ENCODE data around the gene ADAMTSL1. TPM values are rescaled to one million over a fixed set of nuclear protein-coding genes. Genes with fewer than 3 reads are reported as not detected.

Gene ADAMTSL1
- total and polyA plus RNA-seq, 2 of the 8 experiments (the other 6 are each of a cell fraction or from before 2014, with no cell fraction given): 0.84 to 1.1 TPM

DNA sequence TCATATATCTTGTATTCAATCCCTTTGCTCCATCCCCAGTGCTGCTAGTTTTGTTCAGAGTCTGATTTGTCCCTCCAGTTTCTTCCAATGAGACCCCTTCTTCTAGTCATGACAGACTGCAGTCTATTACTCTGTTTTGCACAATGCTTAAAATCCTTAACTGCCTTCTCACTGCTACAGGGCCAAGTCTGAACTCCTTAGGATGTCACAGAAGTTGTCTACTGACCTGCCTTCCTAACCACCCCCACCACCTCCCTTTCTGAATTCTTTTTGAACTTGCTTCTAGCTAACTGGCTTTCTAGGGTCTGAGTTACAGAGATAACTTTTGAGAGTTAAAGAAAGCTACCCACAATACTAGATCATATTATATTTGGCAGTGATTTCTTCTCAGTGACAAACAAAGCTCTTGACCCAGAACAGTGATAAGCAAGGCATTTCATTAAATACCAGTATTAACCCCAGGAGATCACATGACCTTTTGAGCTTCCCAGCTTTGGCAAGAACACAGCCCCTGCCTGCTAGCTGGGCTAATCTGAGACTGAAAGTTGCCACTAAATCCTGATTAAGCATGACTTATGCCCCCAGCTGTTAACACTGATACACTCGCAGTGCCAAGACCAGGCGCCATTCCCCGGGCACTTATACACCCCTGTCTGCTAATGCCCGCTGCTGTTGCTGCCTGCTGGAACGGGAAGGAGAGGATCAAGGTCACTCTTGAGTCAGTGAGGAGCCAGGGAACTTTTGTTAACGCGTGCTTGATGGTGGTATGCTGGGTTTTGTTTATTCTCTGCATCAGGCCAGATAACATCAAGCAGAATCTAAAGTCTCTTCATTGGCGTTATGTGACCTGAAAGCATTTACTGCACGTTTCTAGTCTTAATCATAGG lies 36.4 kb upstream of the ADAMTSL1 start:
- H3K27me3 ChIP-seq (replicated peaks in 1 of 4; ENCODE audit: control insufficient read depth in 3 of 4, extremely low read depth in 1 of 4, insufficient read depth in 3 of 4, low read length in 3 of 4): peaks cover 0 to 2% (median 0%) of the 10 kb centered on the region in 4 experiments; a peak in 2 of 7 replicates
- no peaks in the 10 kb centered on the region for H3K79me1 ChIP-seq (ENCODE audit: low read depth, low read length)
- ChIA-PET POLR2A (ENCODE audit: partially characterized antibody) (interaction anchor here (0.7 to 1.4 kb wide), 2 partner anchors 14 to 64 kb away, joined by 3 read pairs; no protein-coding TSS in a partner anchor), CTCF (ENCODE audit: partially characterized antibody) (interaction anchor here (0.5 to 3.0 kb wide), 23 partner anchors 8 to 611 kb away, joined by 3 to 15 read pairs (median 3); partner anchors contain the start of gene RRAGA)
- H4K5ac ChIP-seq (ENCODE audit: insufficient read length, low read depth, low read length): no peak overlapping the region
- H3K4me1 ChIP-seq (replicated peaks in 1 of 4; ENCODE audit: control insufficient read depth in 3 of 4, insufficient read depth in 4 of 4, low read length in 3 of 4): peaks cover 0 to 8% (median 6%) of the 10 kb centered on the region in 4 experiments; a peak in 5 of 7 replicates
- H3K79me2 ChIP-seq (ENCODE audit: control insufficient read depth in 1 of 2, insufficient read depth in 2 of 2, low read length in 2 of 2): no peaks in the 10 kb centered on the region
- H3K56ac ChIP-seq (replicated peaks; ENCODE audit: insufficient read length, low read depth, low read length): no peak overlapping the region
- no peak overlapping the region for H2BK20ac ChIP-seq (ENCODE audit: low read length)
- H3K36me3 ChIP-seq (ENCODE audit: control insufficient read depth in 2 of 4, insufficient read depth in 4 of 4, low read length in 3 of 4): no peaks in the 10 kb centered on the region
- no peak overlapping the region for H2BK120ac ChIP-seq (replicated peaks; ENCODE audit: low read depth, low read length)
- no peak overlapping the region for H2AK5ac ChIP-seq (ENCODE audit: low read depth, low read length)
- H3K4me3 ChIP-seq (ENCODE audit: extremely low read depth in 1 of 4, insufficient read depth in 2 of 4, low read depth in 3 of 4, low read length in 4 of 4): peak overlapping the region in 1 of 4 experiments; percentile 45; a peak in 1 of 8 replicates
- peak overlapping the region; percentile 80; the same call in 1 of the 2 replicates for H2AFZ ChIP-seq (ENCODE audit: low read length)
- H3K9ac ChIP-seq (replicated peaks in 1 of 4; ENCODE audit: extremely low read depth in 1 of 4, low read depth in 3 of 4, low read length in 3 of 4): no peak overlapping the region
- H4K8ac ChIP-seq (ENCODE audit: extremely low read depth, insufficient read depth, low read length): no peak overlapping the region
- no peaks in the 10 kb centered on the region for H3K9me3 ChIP-seq (ENCODE audit: insufficient read depth in 2 of 2, low read depth in 1 of 2, low read length in 1 of 2)
- H4K91ac ChIP-seq (replicated peaks; ENCODE audit: insufficient read length, low read length): no peak overlapping the region
- H3K23me2 ChIP-seq (ENCODE audit: low read depth, low read length): no peaks in the 10 kb centered on the region
- H2BK12ac ChIP-seq (ENCODE audit: low read depth, low read length): no peak overlapping the region
- no peaks in the 10 kb centered on the region for H4K20me1 ChIP-seq (replicated peaks in 1 of 2; ENCODE audit: control insufficient read depth in 1 of 2, insufficient read depth in 2 of 2, low read length in 2 of 2)
- WGBS, 2 experiments (ENCODE audit: extremely low coverage in 1 of 2, insufficient coverage in 1 of 2, insufficient read length in 1 of 2, insufficient replicate concordance in 2 of 2, low coverage in 1 of 2, low lambda C conversion rate in 2 of 2, missing lambda C conversion rate in 1 of 2): 74% methylated on average over 9 of the region's 9 CpGs; no CpG with 5 or more reads in 1 of the 2 experiments
- no peak overlapping the region for H3K14ac ChIP-seq (ENCODE audit: insufficient read length)
- no peak overlapping the region for H3K23ac ChIP-seq (ENCODE audit: insufficient read length)
- no peak overlapping the region for H3K18ac ChIP-seq (ENCODE audit: extremely low read depth, low read length)
- H2BK15ac ChIP-seq (ENCODE audit: low read length): no peak overlapping the region
- DNase-seq (ENCODE audit: low read depth in 1 of 2, low spot score in 2 of 2): no peak
- H2BK5ac ChIP-seq (ENCODE audit: low read depth, low read length): no peak overlapping the region
- no peak overlapping the region for H3K27ac ChIP-seq (ENCODE audit: low read depth, low read length)
- H3K4ac ChIP-seq (replicated peaks; ENCODE audit: insufficient read length, low read depth, low read length): no peak overlapping the region
- H3K4me2 ChIP-seq (ENCODE audit: insufficient read depth in 1 of 2, low read depth in 2 of 2, low read length in 2 of 2): peak overlapping the region in 1 of 2 experiments; percentile 55; a peak in 1 of 4 replicates
- no peak for FAIRE-seq
- no peak for TF ChIP-seq CREB1 (IDR thresholded peaks at IDR 0.05)
- no peak for TF ChIP-seq MAX (IDR thresholded peaks at IDR 0.05)
- no peak for TF ChIP-seq BCL11A (IDR thresholded peaks at IDR 0.05; ENCODE audit: low read depth in 2 of 2, low read length in 2 of 2)
- no peak for TF ChIP-seq SP4 (IDR thresholded peaks at IDR 0.05; ENCODE audit: low read length)
- TF ChIP-seq KDM4A (IDR thresholded peaks at IDR 0.05; ENCODE audit: low read depth, low read length, severe bottlenecking): no peak
- no peak for TF ChIP-seq SIN3A (conservative IDR thresholded peaks at IDR 0.05 in 1 of 2, IDR thresholded peaks at IDR 0.05 in 1 of 2; ENCODE audit: low read depth in 1 of 2, low read length in 2 of 2)
- TF ChIP-seq, protein P1, sequence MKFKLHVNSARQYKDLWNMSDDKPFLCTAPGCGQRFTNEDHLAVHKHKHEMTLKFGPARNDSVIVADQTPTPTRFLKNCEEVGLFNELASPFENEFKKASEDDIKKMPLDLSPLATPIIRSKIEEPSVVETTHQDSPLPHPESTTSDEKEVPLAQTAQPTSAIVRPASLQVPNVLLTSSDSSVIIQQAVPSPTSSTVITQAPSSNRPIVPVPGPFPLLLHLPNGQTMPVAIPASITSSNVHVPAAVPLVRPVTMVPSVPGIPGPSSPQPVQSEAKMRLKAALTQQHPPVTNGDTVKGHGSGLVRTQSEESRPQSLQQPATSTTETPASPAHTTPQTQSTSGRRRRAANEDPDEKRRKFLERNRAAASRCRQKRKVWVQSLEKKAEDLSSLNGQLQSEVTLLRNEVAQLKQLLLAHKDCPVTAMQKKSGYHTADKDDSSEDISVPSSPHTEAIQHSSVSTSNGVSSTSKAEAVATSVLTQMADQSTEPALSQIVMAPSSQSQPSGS (IDR thresholded peaks at IDR 0.05; ENCODE audit: low read length): no peak
- no peak for TF ChIP-seq TAF1 (IDR thresholded peaks at IDR 0.05; ENCODE audit: low read depth, low read length)
- TF ChIP-seq MAFK (IDR thresholded peaks at IDR 0.05; ENCODE audit: low read depth, low read length): no peak

Measured in H1 (cell line).